ENCODE measurements around the gene EVA1C. TPM values are rescaled to one million over a fixed set of nuclear protein-coding genes. Genes with fewer than 3 reads are reported as not detected.
A peak's percentile ranks its signal among the peaks of the same experiment; 100 is the strongest.
"Not testable (repeated sequence)": the region's sequence is repeated elsewhere in the genome, so short reads cannot be mapped to it uniquely, and the experiment has no call there.

EVA1C gene
- total RNA-seq, 1 experiment from 2014 or later = 3.8 TPM

- DNase-seq (ENCODE audit: low spot score) = not testable (repeated sequence)
These were observed 21.8 kb upstream of the EVA1C start for GRCh38 chr21:32390537-32391224.

DNA sequence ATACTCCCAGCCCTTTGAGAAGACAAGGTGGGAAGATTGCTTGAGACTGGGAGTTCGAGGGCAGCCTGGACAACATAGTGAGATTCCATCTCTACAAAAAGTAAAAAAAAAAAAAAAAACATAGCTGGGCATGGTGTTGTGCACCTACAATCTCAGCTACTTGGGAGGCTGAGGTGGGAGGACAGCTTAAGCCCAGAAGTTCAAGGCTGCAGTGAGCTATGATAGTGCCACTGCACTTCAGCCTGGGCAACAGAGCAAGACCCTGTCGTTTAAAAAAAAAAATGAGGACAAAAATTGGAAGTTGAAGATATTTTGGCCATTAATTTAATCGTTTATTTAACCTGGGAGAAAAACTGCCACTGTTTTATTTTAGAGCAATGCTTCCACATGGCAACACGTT lies 20.8 kb upstream of the EVA1C start:
- no peak for DNase-seq (ENCODE audit: low spot score)

- no peak for DNase-seq (ENCODE audit: low spot score)
These were observed 20.1 kb upstream of the EVA1C start for GRCh38 chr21:32392299-32392879.

DNA sequence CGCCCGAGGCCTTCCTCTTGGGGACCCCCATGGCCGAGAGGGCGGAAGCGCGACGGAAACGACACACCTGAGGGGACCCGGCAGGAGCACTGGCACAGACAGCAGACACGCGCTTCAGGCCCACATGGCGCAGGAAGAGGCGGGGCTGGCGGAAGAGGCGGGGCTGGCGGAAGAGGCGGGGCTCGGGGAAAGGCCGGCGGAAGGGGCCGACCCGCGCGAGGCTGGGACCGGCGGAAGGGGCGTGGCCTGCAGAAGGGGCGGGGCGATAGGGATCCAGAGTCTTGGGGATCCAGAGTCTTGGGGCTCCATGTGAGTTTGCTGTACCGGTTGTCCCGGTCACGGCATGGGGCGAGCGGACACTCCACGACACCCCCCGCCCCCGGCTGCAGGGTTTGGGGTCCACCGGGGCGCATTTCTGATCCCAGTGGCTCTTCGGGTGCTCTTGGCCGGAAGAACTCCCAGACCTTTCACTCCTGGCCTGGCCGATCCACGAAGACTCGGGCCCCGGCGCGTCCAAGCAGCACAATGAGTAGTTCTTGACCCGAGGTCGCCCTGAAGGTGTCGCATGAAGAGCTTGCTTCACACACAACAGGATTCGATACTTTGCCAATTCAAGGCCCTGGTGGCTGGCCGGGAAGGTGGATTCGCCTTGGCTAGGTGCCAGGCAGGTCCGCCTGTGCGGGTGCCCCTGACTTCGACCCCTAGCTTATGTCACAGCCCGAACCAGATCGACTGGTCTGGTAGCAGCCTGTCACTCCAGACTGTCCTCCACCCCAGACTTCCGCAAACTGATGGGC lies 19.4 kb upstream of the EVA1C start, which contains the start of gene URB1:
TSS of gene URB1 (minus strand) at position 133 of the 797 bp plus-strand sequence. CDS start at position 31, 102 bp downstream.
- peak; percentile 74 for DNase-seq (ENCODE audit: low spot score)

- no peak for DNase-seq (ENCODE audit: low spot score)
These were observed 18.9 kb upstream of the EVA1C start for GRCh38 chr21:32393677-32394001.

DNA sequence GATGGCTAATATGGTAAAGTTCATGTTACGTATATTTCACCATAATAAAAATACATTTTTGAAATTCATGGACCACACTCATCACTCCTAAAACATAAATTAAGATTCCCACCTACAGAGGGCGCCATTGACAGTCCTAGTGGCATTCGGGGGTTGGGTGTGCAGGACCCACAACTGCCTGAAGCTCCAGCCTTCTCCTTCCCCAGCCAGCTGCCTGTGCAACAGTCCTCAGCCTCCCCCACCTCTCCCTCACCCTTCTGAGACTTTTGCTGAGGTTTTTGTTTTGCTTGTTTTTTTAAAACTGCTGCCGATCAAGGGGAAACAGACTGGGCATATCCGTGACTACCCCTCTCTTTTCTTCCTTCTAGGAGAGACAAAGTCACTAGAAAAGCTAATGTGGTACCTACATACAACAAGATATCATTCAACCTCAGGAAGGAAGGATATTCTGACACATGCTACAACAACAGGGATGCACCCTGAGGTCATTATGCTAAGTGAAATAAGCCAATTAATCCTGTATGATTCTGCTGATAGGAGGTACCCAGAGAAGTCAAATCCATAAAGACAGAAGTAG lies 9.2 kb upstream of the EVA1C start:
- peak; percentile 66 for DNase-seq (ENCODE audit: low spot score)

DNA sequence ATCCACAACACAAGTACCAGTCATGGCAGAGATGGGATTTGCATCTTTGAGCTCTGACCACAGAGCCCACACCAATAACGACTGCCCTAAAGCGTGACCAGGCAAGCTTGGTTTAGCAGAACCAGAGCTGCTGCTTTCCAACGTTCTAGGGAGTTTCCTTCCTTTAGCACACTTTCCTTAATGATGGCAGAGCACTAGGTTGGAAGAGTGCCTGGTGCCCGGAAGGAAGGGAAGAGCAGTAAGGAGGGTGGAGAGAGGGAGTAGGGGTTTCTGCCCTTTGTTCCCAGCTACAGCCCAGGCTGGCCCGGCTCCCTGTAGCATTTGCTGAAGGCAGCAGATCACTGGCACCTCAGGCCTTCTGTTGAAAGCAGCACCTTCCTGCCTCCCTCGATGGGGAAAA lies 6.1 kb upstream of the EVA1C start:
- no peak for DNase-seq (ENCODE audit: low spot score)

- no peak for DNase-seq (ENCODE audit: low spot score)
These were observed 2.2 kb upstream of the EVA1C start for GRCh38 chr21:32410291-32410690.

GRCh38 chr21:32410916-32411315 lies 1.6 kb upstream of the EVA1C start:
- DNase-seq (ENCODE audit: low spot score) = no peak

GRCh38 chr21:32411350-32412161 lies 950 bp upstream of the EVA1C start:
- no peak for DNase-seq (ENCODE audit: low spot score)

DNA sequence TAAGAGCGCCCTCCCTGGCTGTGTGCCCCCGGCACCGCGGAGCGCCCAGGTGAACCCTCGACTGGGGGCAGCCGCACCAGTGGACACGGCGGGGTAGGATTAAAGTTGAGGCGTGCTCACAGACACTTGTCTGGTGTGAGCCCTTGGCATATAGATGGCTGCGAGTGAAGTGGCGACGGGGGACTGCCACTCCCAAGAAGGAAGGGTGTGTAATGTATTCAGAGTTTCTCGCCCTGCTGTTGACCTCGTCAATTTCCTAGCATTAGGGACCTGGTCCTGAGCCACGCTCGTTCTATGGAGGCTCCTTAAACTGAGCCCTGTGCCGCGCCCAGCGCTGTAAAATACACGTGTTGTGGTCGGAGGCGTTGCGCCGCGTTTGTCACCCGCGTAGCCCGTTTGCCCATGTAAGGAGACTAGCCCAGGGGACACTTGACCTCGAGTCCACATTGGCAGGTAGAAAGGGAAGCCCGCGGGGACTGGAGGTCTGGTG lies 554 bp downstream of the EVA1C start:
- no peak for DNase-seq (ENCODE audit: low spot score)

DNA sequence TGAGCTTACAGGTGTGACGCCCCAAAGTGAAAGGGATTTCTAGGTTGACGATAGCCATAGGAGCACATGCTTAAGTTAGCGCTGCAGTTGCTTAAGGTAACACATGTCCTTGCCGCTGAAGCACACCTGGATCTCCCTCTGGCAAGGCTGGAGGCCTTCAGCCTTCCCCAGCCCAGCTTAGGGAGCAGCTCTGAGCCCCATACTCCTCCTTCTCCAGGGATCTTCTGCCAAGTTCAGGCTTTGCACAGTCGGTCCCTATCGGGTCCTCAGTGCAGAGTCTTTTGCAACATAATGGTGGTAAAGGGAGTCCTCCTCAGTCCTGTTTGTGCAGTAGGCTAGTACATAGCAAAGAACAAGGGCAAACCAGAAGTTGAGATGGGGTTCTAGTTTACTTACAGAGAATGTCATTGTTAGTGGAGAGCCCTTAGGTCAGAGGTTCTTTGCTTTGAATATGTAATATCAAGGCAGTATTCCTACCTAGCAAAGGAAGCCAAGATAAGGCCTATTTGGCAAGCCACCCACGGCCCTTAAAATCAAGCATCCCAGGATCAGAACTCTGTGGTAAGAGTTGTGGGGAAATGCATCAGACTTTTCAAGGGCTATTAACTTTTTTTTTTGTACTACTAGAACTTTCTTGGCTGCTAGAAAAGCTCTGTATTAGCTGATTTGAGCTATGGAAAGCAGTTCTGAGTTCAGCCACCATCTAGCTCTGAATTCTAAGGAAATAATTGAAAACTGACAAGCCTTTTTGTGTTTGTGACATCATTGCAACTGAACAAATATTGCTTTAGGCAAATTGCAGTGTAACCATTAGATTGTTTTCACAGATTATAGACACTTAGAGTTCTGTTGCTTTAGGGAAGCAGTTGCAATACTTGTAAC lies 1.4 kb downstream of the EVA1C start:
- DNase-seq (ENCODE audit: low spot score) = no peak

GRCh38 chr21:32414579-32415358 lies 2.3 kb downstream of the EVA1C start:
- DNase-seq (ENCODE audit: low spot score) = no peak

DNA sequence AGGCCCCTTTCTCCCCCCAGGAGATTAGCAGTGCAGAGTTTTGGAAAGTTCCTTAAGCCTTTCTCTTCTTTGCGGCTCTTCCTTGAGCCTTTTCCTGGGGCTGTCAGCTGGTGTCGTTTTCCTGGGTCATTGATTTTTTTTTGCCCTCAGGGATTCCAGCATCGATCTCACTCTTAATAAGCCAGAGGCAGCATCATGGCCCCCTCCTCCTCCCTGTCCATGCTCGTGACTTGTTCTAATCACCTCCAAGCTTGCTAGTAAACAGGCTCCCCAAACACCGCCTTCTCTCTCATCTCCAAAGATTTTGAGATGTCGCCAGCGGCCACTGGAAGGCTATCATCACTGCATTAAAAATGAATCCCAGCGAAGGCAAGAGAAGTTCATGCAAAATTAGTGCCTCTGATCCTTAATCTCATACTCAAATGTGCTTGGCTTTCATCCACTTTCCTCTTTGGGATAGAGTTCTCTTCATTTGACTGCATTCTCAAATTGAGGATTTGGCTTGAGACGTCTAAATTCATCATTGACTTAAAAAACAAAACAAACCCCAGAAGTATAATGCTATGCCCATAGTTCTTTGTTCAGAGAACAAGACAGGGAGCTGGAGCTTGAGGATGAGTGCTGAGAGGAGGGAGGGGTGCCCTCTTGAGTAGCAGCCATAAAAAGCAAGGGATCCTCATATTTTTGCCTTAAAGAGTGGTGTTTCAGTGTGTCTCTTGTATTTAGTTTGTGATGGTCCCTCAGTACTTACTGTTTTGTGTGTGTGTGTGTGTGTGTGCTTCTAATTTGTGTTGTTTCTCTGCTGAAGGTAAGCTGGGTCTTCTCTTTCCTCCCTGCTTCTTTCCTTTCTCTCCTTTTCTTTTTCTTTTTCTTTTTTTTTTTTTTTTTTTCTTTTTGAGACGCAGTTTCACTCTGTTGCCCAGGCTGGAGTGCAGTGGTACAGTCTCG lies 3.2 kb downstream of the EVA1C start:
- no peak for DNase-seq (ENCODE audit: low spot score)

DNA sequence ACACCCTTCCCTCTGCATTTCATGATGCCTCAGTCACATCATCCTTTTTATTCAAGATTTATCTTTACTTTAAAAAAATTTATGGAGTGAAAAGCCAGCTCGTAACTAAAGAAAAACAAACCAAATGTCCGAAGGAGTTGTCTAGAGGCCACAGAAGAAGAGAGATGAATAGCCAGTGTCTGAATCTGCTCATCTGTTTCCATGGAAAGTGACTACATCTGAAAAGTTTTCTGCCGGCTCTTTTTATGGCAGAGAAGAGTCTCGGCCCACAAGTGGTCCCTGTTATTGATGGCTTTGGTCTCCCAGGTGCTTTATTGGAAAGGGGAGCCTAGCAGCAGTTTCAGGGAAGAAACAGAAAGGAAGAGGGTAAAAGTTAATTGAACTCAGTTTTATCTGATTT lies 5.6 kb downstream of the EVA1C start:
- no peak for DNase-seq (ENCODE audit: low spot score)

- DNase-seq (ENCODE audit: low spot score) = no peak
These were observed 9.6 kb downstream of the EVA1C start for GRCh38 chr21:32422064-32422463.

DNA sequence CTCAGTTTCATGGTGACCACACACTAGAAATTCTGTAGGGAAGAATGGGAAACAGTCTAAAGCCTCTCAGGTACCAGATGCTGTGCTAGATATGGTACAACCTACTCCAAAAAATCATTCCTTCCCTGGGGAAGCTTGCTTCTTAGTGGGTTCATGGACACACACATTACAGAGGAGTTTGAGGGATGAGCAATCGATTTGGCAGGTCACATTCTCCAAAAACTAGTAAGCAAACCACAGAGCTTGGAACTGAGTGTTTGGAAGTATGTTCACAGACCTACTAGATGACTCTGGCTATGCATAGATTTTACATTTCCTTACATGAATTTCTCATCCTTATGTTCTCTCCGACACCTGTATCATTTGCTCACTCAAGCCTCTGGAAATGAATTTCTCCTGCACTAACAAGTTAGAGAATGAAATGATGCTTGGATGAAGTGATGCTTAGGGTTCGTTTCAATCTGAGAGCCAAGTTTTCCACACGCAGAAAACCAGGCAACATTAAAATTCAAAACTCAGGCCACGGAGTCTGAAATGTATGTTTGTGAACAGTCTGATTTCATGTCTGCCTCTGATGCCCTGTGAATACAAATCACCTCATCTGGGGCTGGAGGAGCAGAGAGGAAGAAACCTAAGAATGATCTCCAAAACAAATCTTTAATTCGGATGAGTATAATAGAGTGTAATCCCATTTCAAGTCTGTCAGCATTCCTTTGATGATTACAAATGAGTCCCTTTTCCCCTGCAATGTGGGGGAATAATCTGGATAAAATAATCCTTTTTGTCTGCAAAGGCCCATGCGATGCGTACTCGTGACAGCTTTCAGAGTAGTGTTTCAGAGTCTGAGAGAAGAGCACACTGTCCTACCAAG lies 11.0 kb downstream of the EVA1C start:
- no peak for DNase-seq (ENCODE audit: low spot score)

DNA sequence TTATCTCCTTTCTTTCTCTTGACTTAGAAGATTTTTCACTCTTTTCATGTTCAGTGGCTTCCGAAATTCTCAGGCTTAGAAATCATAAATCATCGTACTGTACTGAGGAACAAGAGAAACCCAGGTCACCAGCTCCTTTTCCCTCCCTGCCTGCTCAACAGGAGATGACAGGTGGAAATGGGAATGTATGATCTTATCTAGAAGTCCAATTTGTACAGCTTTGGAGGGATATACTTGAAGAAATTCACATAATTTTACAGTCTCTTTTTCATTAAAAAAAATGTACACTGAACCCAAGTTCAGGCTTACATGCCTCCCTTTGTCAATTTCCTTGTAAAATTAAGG lies 11.7 kb downstream of the EVA1C start:
- DNase-seq (ENCODE audit: low spot score) = no peak

Data from H4 (cell line).